ENCODE data around the gene RAE1.

The RAE1 gene

GRCh38 chr20:57372581-57373350, 21.7 kb downstream of the RAE1 start:
- no peak overlapping the region for H3K4me3 ChIP-seq (ENCODE audit: low read depth, low read length)
- H3K36me3 ChIP-seq = peaks cover 98% of the 10 kb centered on the region
- DNase-seq = no peak
- no peaks in the 10 kb centered on the region for H3K27me3 ChIP-seq
- TF ChIP-seq, protein P1, sequence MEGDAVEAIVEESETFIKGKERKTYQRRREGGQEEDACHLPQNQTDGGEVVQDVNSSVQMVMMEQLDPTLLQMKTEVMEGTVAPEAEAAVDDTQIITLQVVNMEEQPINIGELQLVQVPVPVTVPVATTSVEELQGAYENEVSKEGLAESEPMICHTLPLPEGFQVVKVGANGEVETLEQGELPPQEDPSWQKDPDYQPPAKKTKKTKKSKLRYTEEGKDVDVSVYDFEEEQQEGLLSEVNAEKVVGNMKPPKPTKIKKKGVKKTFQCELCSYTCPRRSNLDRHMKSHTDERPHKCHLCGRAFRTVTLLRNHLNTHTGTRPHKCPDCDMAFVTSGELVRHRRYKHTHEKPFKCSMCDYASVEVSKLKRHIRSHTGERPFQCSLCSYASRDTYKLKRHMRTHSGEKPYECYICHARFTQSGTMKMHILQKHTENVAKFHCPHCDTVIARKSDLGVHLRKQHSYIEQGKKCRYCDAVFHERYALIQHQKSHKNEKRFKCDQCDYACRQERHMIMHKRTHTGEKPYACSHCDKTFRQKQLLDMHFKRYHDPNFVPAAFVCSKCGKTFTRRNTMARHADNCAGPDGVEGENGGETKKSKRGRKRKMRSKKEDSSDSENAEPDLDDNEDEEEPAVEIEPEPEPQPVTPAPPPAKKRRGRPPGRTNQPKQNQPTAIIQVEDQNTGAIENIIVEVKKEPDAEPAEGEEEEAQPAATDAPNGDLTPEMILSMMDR (IDR thresholded peaks at IDR 0.05; ENCODE audit: low read depth, low read length) = no peak
- no peaks in the 10 kb centered on the region for H3K9me3 ChIP-seq
- no peaks in the 10 kb centered on the region for H3K4me1 ChIP-seq

DNA sequence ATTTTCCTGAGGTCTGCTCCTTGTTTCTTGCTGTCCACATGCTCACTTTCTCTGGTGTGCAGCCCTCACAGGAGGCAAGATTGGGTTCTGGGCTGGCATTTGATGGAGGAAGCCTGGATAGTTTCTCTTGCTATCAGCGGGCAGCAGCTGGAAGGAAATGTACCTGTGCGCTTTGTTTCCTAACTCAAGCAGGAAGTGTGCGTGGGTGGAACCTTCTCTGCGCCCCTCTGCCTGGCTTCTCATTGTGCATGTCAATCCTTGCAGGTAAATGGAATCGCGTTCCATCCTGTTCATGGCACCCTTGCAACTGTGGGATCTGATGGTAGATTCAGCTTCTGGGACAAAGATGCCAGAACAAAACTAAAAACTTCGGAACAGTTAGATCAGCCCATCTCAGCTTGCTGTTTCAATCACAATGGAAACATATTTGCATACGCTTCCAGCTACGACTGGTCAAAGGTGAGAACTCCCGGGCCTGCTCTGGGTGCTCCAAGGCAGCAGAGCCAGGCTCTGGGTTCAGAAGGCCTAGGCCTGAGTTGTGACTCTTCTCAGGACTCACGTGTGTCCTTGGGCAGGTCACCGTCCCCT, 23.4 kb downstream of the RAE1 start:
- no peak for DNase-seq
- no peak overlapping the region for H3K4me3 ChIP-seq (ENCODE audit: low read depth, low read length)
- H3K27me3 ChIP-seq = no peaks in the 10 kb centered on the region
- TF ChIP-seq, protein P1 (IDR thresholded peaks at IDR 0.05; ENCODE audit: low read depth, low read length) = no peak
- H3K9me3 ChIP-seq = no peaks in the 10 kb centered on the region
- H3K36me3 ChIP-seq = peaks cover 93% of the 10 kb centered on the region
- H3K4me1 ChIP-seq = no peaks in the 10 kb centered on the region

DNA sequence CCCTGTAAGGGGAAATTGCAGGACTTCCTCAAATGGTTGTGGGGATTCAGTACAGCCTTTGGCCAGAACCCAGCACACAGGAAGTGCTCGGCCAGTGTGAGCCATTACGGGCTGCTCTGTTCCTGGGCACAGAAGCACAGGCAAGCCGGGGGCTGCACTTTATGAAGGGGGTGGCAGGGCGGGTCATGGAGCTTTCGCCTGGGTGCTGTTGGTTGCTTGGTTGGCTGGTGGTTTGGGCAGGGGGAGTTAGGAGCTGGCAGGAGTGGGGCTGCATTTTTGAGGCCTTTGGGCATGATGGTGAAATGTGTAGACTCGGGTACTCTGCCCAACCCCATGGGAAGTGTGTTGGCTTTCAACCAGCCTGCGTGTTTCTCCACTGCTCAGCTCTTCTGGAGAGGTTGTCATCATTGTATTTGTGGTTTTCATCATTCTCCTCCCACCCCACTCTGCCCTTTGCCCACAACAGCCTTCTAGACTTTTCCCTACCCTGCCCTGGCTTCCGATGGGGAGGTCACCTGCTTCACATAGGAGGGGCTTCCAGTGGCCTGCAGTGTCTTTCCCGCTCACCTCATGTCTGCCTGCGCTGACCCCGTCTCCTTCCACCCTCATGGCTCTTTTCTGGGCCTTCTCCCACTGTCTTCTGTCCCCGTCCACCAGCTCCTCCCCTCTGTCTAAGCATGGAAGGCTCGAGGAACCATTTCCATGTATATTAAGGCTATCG, 24.0 kb downstream of the RAE1 start:
- TF ChIP-seq, protein P1 (IDR thresholded peaks at IDR 0.05; ENCODE audit: low read depth, low read length) = no peak
- no peak overlapping the region for H3K4me3 ChIP-seq (ENCODE audit: low read depth, low read length)
- H3K9me3 ChIP-seq = no peaks in the 10 kb centered on the region
- DNase-seq = no peak
- H3K27me3 ChIP-seq = no peaks in the 10 kb centered on the region
- no peaks in the 10 kb centered on the region for H3K4me1 ChIP-seq
- H3K36me3 ChIP-seq = peaks cover 86% of the 10 kb centered on the region

GRCh38 chr20:57375652-57376230, 24.7 kb downstream of the RAE1 start:
- DNase-seq = no peak
- peaks cover 84% of the 10 kb centered on the region for H3K36me3 ChIP-seq
- H3K9me3 ChIP-seq = no peaks in the 10 kb centered on the region
- TF ChIP-seq, protein P1 (IDR thresholded peaks at IDR 0.05; ENCODE audit: low read depth, low read length) = no peak
- no peak overlapping the region for H3K4me3 ChIP-seq (ENCODE audit: low read depth, low read length)
- no peaks in the 10 kb centered on the region for H3K4me1 ChIP-seq
- H3K27me3 ChIP-seq = no peaks in the 10 kb centered on the region

- DNase-seq = no peak
- TF ChIP-seq, protein P1 (IDR thresholded peaks at IDR 0.05; ENCODE audit: low read depth, low read length) = no peak
- peaks cover 75% of the 10 kb centered on the region for H3K36me3 ChIP-seq
These were observed 26.3 kb downstream of the RAE1 start for GRCh38 chr20:57377350-57377749.

More at GRCh38 chr20:57377350-57377749, 26.3 kb downstream of the RAE1 start:
- H3K4me3 ChIP-seq (ENCODE audit: low read depth, low read length) = no peak overlapping the region
- H3K4me1 ChIP-seq = no peaks in the 10 kb centered on the region
- H3K9me3 ChIP-seq = no peaks in the 10 kb centered on the region
- H3K27me3 ChIP-seq = no peaks in the 10 kb centered on the region

Data from BE2C (cell line).